ENCODE measurements around the gene NAMPT.

Gene NAMPT

GRCh38 chr7:106270122-106270977 is 14.4 kb downstream of the NAMPT start:
- H3K4me3 ChIP-seq (ENCODE audit: low read depth, low read length): no peak overlapping the region
- TF ChIP-seq, protein P1, sequence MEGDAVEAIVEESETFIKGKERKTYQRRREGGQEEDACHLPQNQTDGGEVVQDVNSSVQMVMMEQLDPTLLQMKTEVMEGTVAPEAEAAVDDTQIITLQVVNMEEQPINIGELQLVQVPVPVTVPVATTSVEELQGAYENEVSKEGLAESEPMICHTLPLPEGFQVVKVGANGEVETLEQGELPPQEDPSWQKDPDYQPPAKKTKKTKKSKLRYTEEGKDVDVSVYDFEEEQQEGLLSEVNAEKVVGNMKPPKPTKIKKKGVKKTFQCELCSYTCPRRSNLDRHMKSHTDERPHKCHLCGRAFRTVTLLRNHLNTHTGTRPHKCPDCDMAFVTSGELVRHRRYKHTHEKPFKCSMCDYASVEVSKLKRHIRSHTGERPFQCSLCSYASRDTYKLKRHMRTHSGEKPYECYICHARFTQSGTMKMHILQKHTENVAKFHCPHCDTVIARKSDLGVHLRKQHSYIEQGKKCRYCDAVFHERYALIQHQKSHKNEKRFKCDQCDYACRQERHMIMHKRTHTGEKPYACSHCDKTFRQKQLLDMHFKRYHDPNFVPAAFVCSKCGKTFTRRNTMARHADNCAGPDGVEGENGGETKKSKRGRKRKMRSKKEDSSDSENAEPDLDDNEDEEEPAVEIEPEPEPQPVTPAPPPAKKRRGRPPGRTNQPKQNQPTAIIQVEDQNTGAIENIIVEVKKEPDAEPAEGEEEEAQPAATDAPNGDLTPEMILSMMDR (IDR thresholded peaks at IDR 0.05; ENCODE audit: low read depth, low read length): no peak

GRCh38 chr7:106269254-106269961 is 15.4 kb downstream of the NAMPT start:
- TF ChIP-seq, protein P1 (IDR thresholded peaks at IDR 0.05; ENCODE audit: low read depth, low read length): no peak

GRCh38 chr7:106265133-106265532 is 19.6 kb downstream of the NAMPT start:
- no peak overlapping the region for H3K4me3 ChIP-seq (ENCODE audit: low read depth, low read length)
- TF ChIP-seq, protein P1 (IDR thresholded peaks at IDR 0.05; ENCODE audit: low read depth, low read length): no peak

More at GRCh38 chr7:106269254-106269961, 15.4 kb downstream of the NAMPT start:
- H3K4me3 ChIP-seq (ENCODE audit: low read depth, low read length): no peak overlapping the region

DNA sequence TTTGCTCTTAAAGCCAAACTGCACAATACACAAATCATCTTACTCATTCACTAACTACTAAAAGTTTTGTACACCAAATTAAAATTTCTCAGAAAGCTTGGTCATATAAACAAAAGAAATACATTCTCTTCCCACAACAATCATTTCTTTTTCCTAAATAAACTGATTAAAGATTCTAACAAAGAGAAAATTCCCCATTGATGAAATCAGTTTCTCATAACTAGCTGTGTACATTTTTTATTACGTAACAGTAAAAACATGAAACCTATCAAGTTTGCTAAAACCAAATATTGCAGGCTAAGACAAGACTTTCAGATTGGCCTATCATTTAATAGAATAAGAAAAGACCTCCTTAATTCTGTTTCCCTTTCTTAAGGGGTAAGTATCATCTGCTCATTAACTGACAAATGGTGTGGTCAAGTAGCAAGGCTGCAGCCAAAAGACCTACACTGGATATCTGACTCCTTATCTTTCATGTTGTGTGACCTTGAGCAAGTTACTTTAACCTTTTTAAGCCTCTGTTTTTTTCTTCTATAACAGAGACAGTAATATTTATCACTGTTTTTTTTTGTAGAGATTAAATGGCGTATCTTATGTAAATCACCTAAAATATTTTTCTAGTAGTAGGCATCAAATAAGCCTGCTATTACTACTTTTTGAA is 22.4 kb downstream of the NAMPT start:
- no peak overlapping the region for H3K4me3 ChIP-seq (ENCODE audit: low read depth, low read length)
- TF ChIP-seq, protein P1 (IDR thresholded peaks at IDR 0.05; ENCODE audit: low read depth, low read length): no peak

GRCh38 chr7:106260136-106260561 is 24.6 kb downstream of the NAMPT start:
- TF ChIP-seq, protein P1 (IDR thresholded peaks at IDR 0.05; ENCODE audit: low read depth, low read length): no peak
- H3K4me3 ChIP-seq (ENCODE audit: low read depth, low read length): no peak overlapping the region

GRCh38 chr7:106258789-106259188 is 26.0 kb downstream of the NAMPT start:
- TF ChIP-seq, protein P1 (IDR thresholded peaks at IDR 0.05; ENCODE audit: low read depth, low read length): no peak

More at GRCh38 chr7:106258789-106259188, 26.0 kb downstream of the NAMPT start:
- no peak overlapping the region for H3K4me3 ChIP-seq (ENCODE audit: low read depth, low read length)

Measured in WI38 (cell line).